ENCODE data around the gene RPTOR. TPM values are rescaled to one million over a fixed set of nuclear protein-coding genes. Genes with fewer than 3 reads are reported as not detected.

RPTOR gene
- total RNA-seq, 1 donor from 2014 or later, result 21.8 TPM

GRCh38 chr17:80885947-80886582 lies 341.4 kb downstream of the RPTOR start:
- Histone ChIP-seq H3K9me3 (replicated peaks) (no peaks in the 10 kb centered on the region), H3K36me3 (peaks cover 51% of the 10 kb centered on the region), H3K27me3 (ENCODE audit: low read depth) (no peaks in the 10 kb centered on the region), H3K4me3 (no peak overlapping the region), H3K27ac (replicated peaks) (no peak overlapping the region), H3K4me1 (peaks cover 9% of the 10 kb centered on the region)
- intact Hi-C loops (cut with micrococcal nuclease), result no loop called here
- DNase-seq, result peak; percentile 3
- no peak for TF ChIP-seq CTCF (IDR thresholded peaks at IDR 0.05; ENCODE audit: borderline replicate concordance)

- peaks cover 18% of the 10 kb centered on the region for H3K4me1 ChIP-seq
- intact Hi-C loops (cut with micrococcal nuclease), result no loop called here
- H3K27ac ChIP-seq (replicated peaks), result no peak overlapping the region
- no peaks in the 10 kb centered on the region for H3K9me3 ChIP-seq (replicated peaks)
- peak; percentile 9 for DNase-seq
- H3K27me3 ChIP-seq (ENCODE audit: low read depth), result no peaks in the 10 kb centered on the region
- no peak overlapping the region for H3K4me3 ChIP-seq
- TF ChIP-seq CTCF (IDR thresholded peaks at IDR 0.05; ENCODE audit: borderline replicate concordance), result no peak
- H3K36me3 ChIP-seq, result peaks cover 43% of the 10 kb centered on the region
Measured at GRCh38 chr17:80886641-80887573, 342.3 kb downstream of the RPTOR start.

- H3K4me1 ChIP-seq, result peaks cover 26% of the 10 kb centered on the region
- peaks cover 39% of the 10 kb centered on the region for H3K36me3 ChIP-seq
- DNase-seq, result no peak
- no peak overlapping the region for H3K4me3 ChIP-seq
- H3K9me3 ChIP-seq (replicated peaks), result no peaks in the 10 kb centered on the region
- H3K27ac ChIP-seq (replicated peaks), result no peak overlapping the region
- intact Hi-C loops (cut with micrococcal nuclease), result no loop called here
- no peak for TF ChIP-seq CTCF (IDR thresholded peaks at IDR 0.05; ENCODE audit: borderline replicate concordance)
- H3K27me3 ChIP-seq (ENCODE audit: low read depth), result no peaks in the 10 kb centered on the region
Measured at GRCh38 chr17:80887639-80888175, 343.1 kb downstream of the RPTOR start.

GRCh38 chr17:80888276-80889160 lies 343.9 kb downstream of the RPTOR start:
- Histone ChIP-seq H3K27ac (replicated peaks) (no peak overlapping the region), H3K4me1 (peaks cover 27% of the 10 kb centered on the region), H3K9me3 (replicated peaks) (no peaks in the 10 kb centered on the region), H3K36me3 (peaks cover 35% of the 10 kb centered on the region), H3K27me3 (ENCODE audit: low read depth) (no peaks in the 10 kb centered on the region), H3K4me3 (no peak overlapping the region)
- TF ChIP-seq CTCF (IDR thresholded peaks at IDR 0.05; ENCODE audit: borderline replicate concordance), result no peak
- intact Hi-C loops (cut with micrococcal nuclease), result no loop called here
- peak; percentile 13 for DNase-seq
